ENCODE measurements around the gene TBC1D25.

DNA sequence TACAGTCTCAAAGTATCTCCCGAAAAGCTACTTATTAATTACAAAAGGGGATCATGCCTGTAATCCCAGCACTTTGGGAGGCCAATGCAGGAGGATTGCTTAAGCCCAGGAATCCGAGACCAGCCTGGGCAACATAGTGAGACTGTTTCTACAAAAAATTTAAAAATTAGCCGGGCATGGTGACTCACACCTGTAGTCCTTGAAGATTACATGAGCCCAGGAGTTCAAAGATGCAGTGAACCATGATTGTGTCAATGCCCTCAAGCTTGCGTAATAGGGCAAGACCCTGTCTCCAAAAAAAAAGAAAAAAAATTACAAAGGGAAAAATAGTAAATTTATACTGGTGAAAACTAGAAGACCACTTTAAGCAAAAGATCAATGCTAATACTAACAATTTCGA is 34.0 kb upstream of the TBC1D25 start:
- TF ChIP-seq CTCF (conservative IDR thresholded peaks at IDR 0.05; ENCODE audit: low read length) = no peak
- no peak for TF ChIP-seq EZH2phosphoT487 (IDR thresholded peaks at IDR 0.05; ENCODE audit: borderline replicate concordance, low read depth, low read length)

Measured in OCI-LY7 (cell line).